Measurements from ENCODE around the gene INSIG2. TPM values are rescaled to one million over a fixed set of nuclear protein-coding genes. Genes with fewer than 3 reads are reported as not detected.

INSIG2 gene
- total RNA-seq, 1 donor from 2014 or later = 12.0 TPM

- DNase-seq (no peak), ATAC-seq (peak; percentile 68)
- intact Hi-C loops (cut with micrococcal nuclease) = no loop called here
These were observed 32.1 kb upstream of the INSIG2 start for GRCh38 chr2:118056165-118056534.

GRCh38 chr2:118056801-118057200 lies 31.5 kb upstream of the INSIG2 start:
- ATAC-seq (no peak), DNase-seq (no peak)
- intact Hi-C loops (cut with micrococcal nuclease) = no loop called here

GRCh38 chr2:118058951-118059350 lies 29.3 kb upstream of the INSIG2 start:
- no peak for DNase-seq
- no peak for ATAC-seq
- intact Hi-C loops (cut with micrococcal nuclease) = no loop called here

GRCh38 chr2:118059919-118060478 lies 28.3 kb upstream of the INSIG2 start:
- intact Hi-C loops (cut with micrococcal nuclease) = no loop called here
- DNase-seq = no peak
- no peak for ATAC-seq

GRCh38 chr2:118061135-118061955 lies 26.9 kb upstream of the INSIG2 start:
- no peak for DNase-seq
- intact Hi-C loops (cut with micrococcal nuclease) = no loop called here
- ATAC-seq = peak; percentile 55

- intact Hi-C loops (cut with micrococcal nuclease) = no loop called here
- ATAC-seq = no peak
- no peak for DNase-seq
These were observed 26.2 kb upstream of the INSIG2 start for GRCh38 chr2:118062048-118062447.

- ATAC-seq = no peak
- DNase-seq = no peak
- intact Hi-C loops (cut with micrococcal nuclease) = no loop called here
These were observed 25.6 kb upstream of the INSIG2 start for GRCh38 chr2:118062669-118063068.

- no peak for DNase-seq
- no peak for ATAC-seq
- intact Hi-C loops (cut with micrococcal nuclease) = no loop called here
These were observed 23.1 kb upstream of the INSIG2 start for GRCh38 chr2:118065015-118065706.

- ATAC-seq (no peak), DNase-seq (no peak)
- intact Hi-C loops (cut with micrococcal nuclease) = no loop called here
These were observed 22.3 kb upstream of the INSIG2 start for GRCh38 chr2:118065921-118066511.

GRCh38 chr2:118077636-118078247 lies 10.5 kb upstream of the INSIG2 start:
- no peak for ATAC-seq
- intact Hi-C loops (cut with micrococcal nuclease) = no loop called here

GRCh38 chr2:118078734-118079133 lies 9.5 kb upstream of the INSIG2 start:
- intact Hi-C loops (cut with micrococcal nuclease) = no loop called here
- DNase-seq (no peak), ATAC-seq (no peak)

More at GRCh38 chr2:118077636-118078247, 10.5 kb upstream of the INSIG2 start:
- DNase-seq = no peak

- no peak for DNase-seq
- intact Hi-C loops (cut with micrococcal nuclease) = no loop called here
- ATAC-seq = no peak
These were observed 3.7 kb upstream of the INSIG2 start for GRCh38 chr2:118084491-118085089.

GRCh38 chr2:118085173-118086023 lies 2.9 kb upstream of the INSIG2 start:
- intact Hi-C loops (cut with micrococcal nuclease) = no loop called here
- ATAC-seq = no peak
- DNase-seq = no peak

- intact Hi-C loops (cut with micrococcal nuclease) = no loop called here
- ATAC-seq = no peak
- DNase-seq = no peak
These were observed 2.1 kb upstream of the INSIG2 start for GRCh38 chr2:118086024-118086633.

GRCh38 chr2:118089139-118089800 lies 999 bp downstream of the INSIG2 start:
- no peak for DNase-seq
- ATAC-seq = peak; percentile 67
- intact Hi-C loops (cut with micrococcal nuclease) = no loop called here

GRCh38 chr2:118090387-118091139 lies 2.3 kb downstream of the INSIG2 start:
- intact Hi-C loops (cut with micrococcal nuclease) = no loop called here
- DNase-seq = no peak
- no peak for ATAC-seq

- DNase-seq (no peak), ATAC-seq (no peak)
- intact Hi-C loops (cut with micrococcal nuclease) = no loop called here
These were observed 2.8 kb downstream of the INSIG2 start for GRCh38 chr2:118091140-118091478.
